ENCODE measurements around the gene ESRRB.

The ESRRB gene

GRCh38 chr14:76510181-76510580, 134.2 kb downstream of the ESRRB start:
- DNase-seq = no peak

DNA sequence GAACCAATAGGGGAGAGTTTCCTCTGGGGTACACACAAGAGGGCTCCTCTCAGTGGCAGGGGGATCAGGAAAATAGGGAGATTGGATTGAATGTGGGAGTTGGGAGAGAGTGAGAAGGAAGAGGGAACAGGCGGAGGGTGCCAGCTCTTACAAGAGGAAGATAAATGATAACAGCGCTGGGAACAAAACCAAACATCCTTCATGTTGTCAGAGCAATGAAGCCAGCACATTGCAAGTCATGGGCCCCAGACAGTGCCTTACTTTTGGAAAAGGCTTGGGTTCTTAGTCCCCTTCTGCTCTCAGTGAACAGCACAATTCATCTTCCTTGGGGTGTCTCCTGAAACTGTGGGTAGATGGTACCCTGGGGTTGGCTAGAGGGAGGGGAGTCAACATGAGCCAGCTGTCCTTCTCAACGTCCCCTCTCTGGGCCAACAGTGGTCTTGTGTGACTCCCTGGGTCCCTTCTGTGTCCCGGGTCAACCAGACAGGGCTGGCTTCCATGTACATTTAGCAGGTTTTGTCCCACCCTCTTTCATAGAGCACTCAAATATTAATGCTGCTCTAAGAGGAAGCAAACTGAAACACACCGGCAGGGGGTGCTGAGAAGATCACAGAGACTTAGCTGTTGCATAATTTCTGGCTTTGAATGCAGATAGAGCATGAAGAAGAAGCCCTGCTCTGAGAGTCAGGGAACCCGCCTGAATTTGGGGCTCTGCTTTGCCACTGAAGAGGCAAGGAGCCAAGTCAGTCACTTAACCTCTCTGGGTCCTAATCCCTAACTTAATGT, 138.5 kb downstream of the ESRRB start:
- Histone ChIP-seq H3K4me3 (ENCODE audit: low read depth, low read length) (no peak overlapping the region), H3K36me3 (no peaks in the 10 kb centered on the region), H3K27me3 (ENCODE audit: insufficient read depth, low read depth, severe bottlenecking) (no peaks in the 10 kb centered on the region), H3K9me3 (ENCODE audit: severe bottlenecking) (peaks cover 4% of the 10 kb centered on the region), H3K27ac (no peak overlapping the region)
- TF ChIP-seq, protein P1, sequence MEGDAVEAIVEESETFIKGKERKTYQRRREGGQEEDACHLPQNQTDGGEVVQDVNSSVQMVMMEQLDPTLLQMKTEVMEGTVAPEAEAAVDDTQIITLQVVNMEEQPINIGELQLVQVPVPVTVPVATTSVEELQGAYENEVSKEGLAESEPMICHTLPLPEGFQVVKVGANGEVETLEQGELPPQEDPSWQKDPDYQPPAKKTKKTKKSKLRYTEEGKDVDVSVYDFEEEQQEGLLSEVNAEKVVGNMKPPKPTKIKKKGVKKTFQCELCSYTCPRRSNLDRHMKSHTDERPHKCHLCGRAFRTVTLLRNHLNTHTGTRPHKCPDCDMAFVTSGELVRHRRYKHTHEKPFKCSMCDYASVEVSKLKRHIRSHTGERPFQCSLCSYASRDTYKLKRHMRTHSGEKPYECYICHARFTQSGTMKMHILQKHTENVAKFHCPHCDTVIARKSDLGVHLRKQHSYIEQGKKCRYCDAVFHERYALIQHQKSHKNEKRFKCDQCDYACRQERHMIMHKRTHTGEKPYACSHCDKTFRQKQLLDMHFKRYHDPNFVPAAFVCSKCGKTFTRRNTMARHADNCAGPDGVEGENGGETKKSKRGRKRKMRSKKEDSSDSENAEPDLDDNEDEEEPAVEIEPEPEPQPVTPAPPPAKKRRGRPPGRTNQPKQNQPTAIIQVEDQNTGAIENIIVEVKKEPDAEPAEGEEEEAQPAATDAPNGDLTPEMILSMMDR (IDR thresholded peaks at IDR 0.05; ENCODE audit: low read depth, low read length) = peak; percentile 45
- DNase-seq = peak; percentile 28

More at GRCh38 chr14:76510181-76510580, 134.2 kb downstream of the ESRRB start:
- Histone ChIP-seq H3K27ac (no peak overlapping the region), H3K4me3 (ENCODE audit: low read depth, low read length) (no peak overlapping the region), H3K27me3 (ENCODE audit: insufficient read depth, low read depth, severe bottlenecking) (no peaks in the 10 kb centered on the region), H3K9me3 (ENCODE audit: severe bottlenecking) (no peaks in the 10 kb centered on the region), H3K36me3 (no peaks in the 10 kb centered on the region)
- TF ChIP-seq, protein P1 (IDR thresholded peaks at IDR 0.05; ENCODE audit: low read depth, low read length) = no peak

DNA sequence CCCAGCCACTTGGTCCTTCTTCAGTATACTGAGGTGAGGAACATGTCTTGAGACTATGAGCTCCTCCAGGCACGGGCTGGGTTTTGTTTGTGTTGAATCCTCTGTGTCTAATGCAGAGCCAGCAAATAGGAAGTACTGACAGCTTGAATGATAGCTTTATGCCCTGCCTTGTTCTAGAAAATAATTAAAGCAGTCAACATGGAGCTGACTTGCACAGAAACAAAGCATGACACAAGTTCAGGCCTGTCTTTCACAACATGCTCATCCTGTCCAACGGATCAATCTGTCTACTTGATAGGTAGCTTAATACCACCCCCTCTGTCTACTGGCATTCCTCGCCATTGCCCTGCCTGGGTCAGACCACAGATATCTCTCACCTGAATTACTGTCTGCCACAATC, 140.9 kb downstream of the ESRRB start:
- Histone ChIP-seq H3K36me3 (no peaks in the 10 kb centered on the region), H3K9me3 (ENCODE audit: severe bottlenecking) (peaks cover 4% of the 10 kb centered on the region), H3K4me3 (ENCODE audit: low read depth, low read length) (no peak overlapping the region), H3K27me3 (ENCODE audit: insufficient read depth, low read depth, severe bottlenecking) (no peaks in the 10 kb centered on the region), H3K27ac (peak overlapping the region; percentile 44)
- peak; percentile 24 for DNase-seq
- TF ChIP-seq, protein P1 (IDR thresholded peaks at IDR 0.05; ENCODE audit: low read depth, low read length) = no peak

DNA sequence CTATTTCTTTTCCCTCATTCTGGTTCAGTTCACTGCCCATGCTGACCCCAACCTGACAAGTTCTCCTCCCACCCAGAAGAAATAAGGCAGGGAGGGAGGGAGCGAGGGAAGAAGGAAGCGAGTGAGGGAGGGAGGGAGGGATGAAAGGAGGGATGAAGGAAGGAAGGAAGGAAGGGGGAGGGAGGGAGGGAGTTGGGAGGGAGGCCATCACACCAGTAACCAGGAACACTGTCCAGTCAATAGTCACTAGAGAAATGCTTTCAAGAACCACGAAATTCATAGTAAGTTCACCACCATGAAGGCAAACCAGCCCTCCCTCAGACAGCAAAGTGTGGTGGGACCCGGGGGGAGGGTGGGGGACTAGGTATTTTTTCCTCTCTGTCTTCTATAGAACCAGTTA, 142.4 kb downstream of the ESRRB start:
- H3K36me3 ChIP-seq = no peaks in the 10 kb centered on the region
- H3K27ac ChIP-seq = peak overlapping the region; percentile 24; the same call in 1 of the 2 replicates
- no peak for DNase-seq
- no peak overlapping the region for H3K4me3 ChIP-seq (ENCODE audit: low read depth, low read length)
- TF ChIP-seq, protein P1 (IDR thresholded peaks at IDR 0.05; ENCODE audit: low read depth, low read length) = no peak
- no peaks in the 10 kb centered on the region for H3K27me3 ChIP-seq (ENCODE audit: insufficient read depth, low read depth, severe bottlenecking)
- peaks cover 4% of the 10 kb centered on the region for H3K9me3 ChIP-seq (ENCODE audit: severe bottlenecking)

DNA sequence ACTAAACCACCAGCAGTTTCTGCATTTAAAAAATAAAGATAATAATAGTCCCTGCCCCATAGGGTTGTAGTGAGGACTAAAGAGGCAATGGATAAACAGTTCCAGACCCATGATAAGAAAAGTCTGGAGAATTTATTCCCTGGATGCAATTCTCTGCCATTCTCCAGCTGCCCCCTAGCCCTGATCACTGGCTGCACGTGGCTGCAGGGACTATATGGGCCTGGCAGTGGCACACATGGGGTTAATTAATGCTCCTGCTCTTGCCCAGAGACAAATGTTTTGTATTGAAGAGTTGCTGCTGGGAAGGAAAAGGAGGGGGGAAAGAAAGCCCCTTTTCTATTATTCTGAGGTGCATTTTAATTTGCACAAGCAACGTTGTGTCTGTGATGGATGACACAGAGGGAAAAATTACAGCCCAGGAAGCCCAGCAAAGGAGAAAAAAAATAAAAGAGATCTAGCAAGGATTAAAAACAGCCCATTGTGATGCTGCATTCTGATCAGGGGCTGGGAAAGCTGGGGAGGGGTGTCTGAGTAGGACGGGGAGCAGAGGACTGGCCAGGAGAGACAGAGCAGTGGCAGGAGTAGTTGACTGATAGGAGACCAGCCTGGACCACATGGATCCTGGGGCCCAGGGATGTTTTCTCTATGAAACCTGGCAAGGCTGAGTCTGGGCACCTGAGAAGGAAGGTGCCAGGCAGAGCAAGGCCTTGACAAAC, 149.3 kb downstream of the ESRRB start:
- TF ChIP-seq, protein P1 (IDR thresholded peaks at IDR 0.05; ENCODE audit: low read depth, low read length) = no peak
- H3K27me3 ChIP-seq (ENCODE audit: insufficient read depth, low read depth, severe bottlenecking) = no peaks in the 10 kb centered on the region

More for the DNA sequence above, 149.3 kb downstream of the ESRRB start:
- DNase-seq = no peak
- Histone ChIP-seq H3K4me3 (ENCODE audit: low read depth, low read length) (no peak overlapping the region), H3K36me3 (no peaks in the 10 kb centered on the region), H3K9me3 (ENCODE audit: severe bottlenecking) (no peaks in the 10 kb centered on the region), H3K27ac (no peak overlapping the region)

All from WERI-Rb-1 (cell line).